ENCODE measurements around the gene MRO. TPM values are rescaled to one million over a fixed set of nuclear protein-coding genes. Genes with fewer than 3 reads are reported as not detected.
"Not testable (repeated sequence)": the region's sequence is repeated elsewhere in the genome, so short reads cannot be mapped to it uniquely, and the experiment has no call there.

Gene MRO
- polyA plus RNA-seq, 2 of the 4 experiments (the other 2 are of a cell fraction), result 0.31 to 0.39 TPM

- Histone ChIP-seq H3K27ac (0 out of 6 replicates have a peak overlapping the region, but pooled peaks of 1 of the 2 experiments have one; percentile 34), H3K4me1 (peaks cover 10% of the 10 kb centered on the region), H3K4me2 (peak overlapping the region; percentile 30; the same call in 2 of the 3 replicates), H3K4me3 (no peak overlapping the region), H3K9me3 (no peaks in the 10 kb centered on the region)
- ChIA-PET CTCF (interaction anchor here (1.5 kb wide), 2 partner anchors 12 to 17 kb away, joined by 3 to 7 read pairs; no protein-coding TSS in a partner anchor), POLR2A (interaction anchor here (0.7 kb wide), 1 partner anchor 10 kb away, joined by 8 read pairs; no protein-coding TSS in a partner anchor)
- TF ChIP-seq FOSL2 (IDR thresholded peaks at IDR 0.05) (no peak), FOSL2 (CRISPR knock-in tag; IDR thresholded peaks at IDR 0.05) (peak; percentile 72), USF2 (IDR thresholded peaks at IDR 0.05) (0 out of 2 replicates have a peak, but pooled peaks have one; percentile 56), NFE2L2 (conservative IDR thresholded peaks at IDR 0.05; ENCODE audit: low read length) (no peak), HOXB5 (CRISPR knock-in tag; IDR thresholded peaks at IDR 0.05) (peak; percentile 70), KDM5A (IDR thresholded peaks at IDR 0.05) (no peak)
- no peak for FAIRE-seq
- peak in 1 of 2 experiments; percentile 48 for DNase-seq (ENCODE audit: low read depth in 1 of 2, low spot score in 1 of 2)
- WGBS (ENCODE audit: missing lambda C conversion rate), result 65% methylated on average over 2 of the region's 2 CpGs
- ATAC-seq, result 0 out of 6 replicates have a peak, but pooled peaks of 1 of the 2 experiments have one; percentile 28
These were observed 16.7 kb upstream of the MRO start for GRCh38 chr18:50836521-50836957.

GRCh38 chr18:50833496-50833895 lies 13.7 kb upstream of the MRO start:
- H3K9me3 ChIP-seq; H3K4me2 ChIP-seq; FAIRE-seq; ATAC-seq; POLR2A ChIA-PET; DNase-seq (ENCODE audit: low read depth in 1 of 2, low spot score in 1 of 2); H3K27ac ChIP-seq; H3K4me3 ChIP-seq: not testable (repeated sequence)
- H3K4me1 ChIP-seq, result peaks cover 14% of the 10 kb centered on the region
- 93% methylated on average over 7 of the region's 7 CpGs for WGBS (ENCODE audit: missing lambda C conversion rate)
- CTCF ChIA-PET, result interaction anchor here (0.9 to 4.3 kb wide), 2 partner anchors 13 to 133 kb away, joined by 5 to 24 read pairs; partner anchors contain the start of gene MRO

GRCh38 chr18:50832754-50833153 lies 12.9 kb upstream of the MRO start:
- Histone ChIP-seq H3K27ac (no peak overlapping the region), H3K9me3 (no peaks in the 10 kb centered on the region), H3K4me1 (peaks cover 14% of the 10 kb centered on the region), H3K4me3 (no peak overlapping the region), H3K4me2 (no peak overlapping the region)
- 96% methylated on average over 2 of the region's 2 CpGs for WGBS (ENCODE audit: missing lambda C conversion rate)
- ATAC-seq, result no peak
- no peak for TF ChIP-seq POLR2A (IDR thresholded peaks at IDR 0.05; ENCODE audit: low read length)
- no peak for TF ChIP-seq CEBPB (IDR thresholded peaks at IDR 0.05)
- no peak for TF ChIP-seq SREBF2 (IDR thresholded peaks at IDR 0.05)
- no peak for TF ChIP-seq JUNB (IDR thresholded peaks at IDR 0.05)
- no peak for TF ChIP-seq ATOH8 (CRISPR knock-in tag; IDR thresholded peaks at IDR 0.05; ENCODE audit: low read depth)
- no peak for TF ChIP-seq KDM1A (IDR thresholded peaks at IDR 0.05; ENCODE audit: low read depth)
- no peak for TF ChIP-seq CBX8 (IDR thresholded peaks at IDR 0.05)
- no peak for TF ChIP-seq MAX (IDR thresholded peaks at IDR 0.05)
- no peak for TF ChIP-seq RFX5 (IDR thresholded peaks at IDR 0.05)
- no peak for TF ChIP-seq ZNF302 (CRISPR knock-in tag; IDR thresholded peaks at IDR 0.05)
- TF ChIP-seq HOXB13 (CRISPR knock-in tag; IDR thresholded peaks at IDR 0.05; ENCODE audit: low read depth), result no peak
- TF ChIP-seq HOXB5 (CRISPR knock-in tag; IDR thresholded peaks at IDR 0.05), result no peak
- no peak for TF ChIP-seq MYC (IDR thresholded peaks at IDR 0.05; ENCODE audit: borderline replicate concordance, low read length)
- no peak for TF ChIP-seq JUN (IDR thresholded peaks at IDR 0.05)
- no peak for TF ChIP-seq PHF8 (IDR thresholded peaks at IDR 0.05; ENCODE audit: borderline replicate concordance, low read depth)
- TF ChIP-seq BCL3 (IDR thresholded peaks at IDR 0.05), result no peak
- TF ChIP-seq NPAS2 (CRISPR knock-in tag; IDR thresholded peaks at IDR 0.05; ENCODE audit: borderline replicate concordance), result no peak
- TF ChIP-seq FOXS1 (CRISPR knock-in tag; IDR thresholded peaks at IDR 0.05), result no peak
- TF ChIP-seq ESRRA (IDR thresholded peaks at IDR 0.05; ENCODE audit: borderline replicate concordance, low read length), result no peak
- TF ChIP-seq HDAC2 (IDR thresholded peaks at IDR 0.05), result no peak
- DNase-seq (ENCODE audit: low read depth in 1 of 2, low spot score in 1 of 2), result no peak
- FAIRE-seq, result no peak
- CTCF ChIA-PET, result interaction anchor here (4.3 kb wide), 1 partner anchor 13 kb away, joined by 24 read pairs; the partner anchor contains the start of gene MRO
- POLR2A ChIA-PET, result interaction anchor here (0.6 kb wide), 1 partner anchor 30 kb away, joined by 4 read pairs; no protein-coding TSS in a partner anchor

Data from A549 (cell line).